ENCODE data around the gene TSPOAP1. TPM values are rescaled to one million over a fixed set of nuclear protein-coding genes. Genes with fewer than 3 reads are reported as not detected.

TSPOAP1 gene
- total and polyA plus RNA-seq, 2 of the 4 experiments (the other 2 are of a cell fraction): 0.90 to 1.6 TPM

- TF ChIP-seq, protein P1, sequence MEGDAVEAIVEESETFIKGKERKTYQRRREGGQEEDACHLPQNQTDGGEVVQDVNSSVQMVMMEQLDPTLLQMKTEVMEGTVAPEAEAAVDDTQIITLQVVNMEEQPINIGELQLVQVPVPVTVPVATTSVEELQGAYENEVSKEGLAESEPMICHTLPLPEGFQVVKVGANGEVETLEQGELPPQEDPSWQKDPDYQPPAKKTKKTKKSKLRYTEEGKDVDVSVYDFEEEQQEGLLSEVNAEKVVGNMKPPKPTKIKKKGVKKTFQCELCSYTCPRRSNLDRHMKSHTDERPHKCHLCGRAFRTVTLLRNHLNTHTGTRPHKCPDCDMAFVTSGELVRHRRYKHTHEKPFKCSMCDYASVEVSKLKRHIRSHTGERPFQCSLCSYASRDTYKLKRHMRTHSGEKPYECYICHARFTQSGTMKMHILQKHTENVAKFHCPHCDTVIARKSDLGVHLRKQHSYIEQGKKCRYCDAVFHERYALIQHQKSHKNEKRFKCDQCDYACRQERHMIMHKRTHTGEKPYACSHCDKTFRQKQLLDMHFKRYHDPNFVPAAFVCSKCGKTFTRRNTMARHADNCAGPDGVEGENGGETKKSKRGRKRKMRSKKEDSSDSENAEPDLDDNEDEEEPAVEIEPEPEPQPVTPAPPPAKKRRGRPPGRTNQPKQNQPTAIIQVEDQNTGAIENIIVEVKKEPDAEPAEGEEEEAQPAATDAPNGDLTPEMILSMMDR (conservative IDR thresholded peaks at IDR 0.05; ENCODE audit: low read depth, low read length): no peak
These were observed 47.0 kb downstream of the TSPOAP1 start (continued) for GRCh38 chr17:58281511-58282011.

DNA sequence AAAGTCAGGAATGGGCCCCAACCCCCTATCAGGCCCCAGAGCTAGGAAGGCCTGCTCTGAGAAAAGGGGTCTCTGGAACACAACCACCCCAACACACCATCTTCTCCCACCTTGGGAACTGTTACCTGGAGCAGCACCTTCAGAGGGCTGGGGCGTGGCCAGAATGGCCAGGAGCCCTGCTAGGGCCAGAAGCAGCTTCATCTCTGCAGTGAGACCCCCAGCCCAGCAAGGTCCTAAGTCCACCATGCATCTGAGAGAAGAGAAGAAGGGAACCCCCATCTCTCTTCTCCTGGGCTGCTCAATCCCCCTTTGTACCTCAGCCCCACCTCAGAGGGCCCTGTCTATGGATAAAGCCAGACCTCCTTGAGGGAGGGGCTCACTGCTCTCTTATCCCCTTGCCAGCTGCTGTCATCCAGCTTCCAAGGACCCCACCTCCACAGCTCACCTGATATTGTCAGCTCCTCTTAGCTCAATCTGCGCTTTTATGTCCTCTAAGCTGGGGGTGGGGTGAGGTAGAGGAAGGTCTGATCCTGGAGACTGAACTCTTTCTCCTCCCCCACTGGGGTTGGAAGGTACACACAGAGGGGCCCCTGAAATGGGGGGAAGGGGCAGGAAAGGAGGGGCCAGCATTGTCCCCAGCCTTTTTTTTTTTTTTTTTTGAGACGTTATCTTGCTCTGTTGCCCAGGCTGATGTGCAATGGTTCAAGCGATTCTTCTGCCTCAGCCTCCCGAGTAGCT lies 47.9 kb downstream of the TSPOAP1 start, which contains the start of gene MPO:
MPO (minus strand) TSS at position 456 of the 738 bp plus-strand sequence; CDS start at position 279, 177 bp downstream.
- no TSS peak for BruUV-seq (replicated peaks)
- CTCF ChIA-PET: no interaction called here

More for the DNA sequence above, 47.9 kb downstream of the TSPOAP1 start, which contains the start of gene MPO:
- Histone ChIP-seq H4K8ac (ENCODE audit: low read depth in 2 of 2, low read length in 2 of 2) (no peak within 1 kb of the TSS), H2AK5ac (ENCODE audit: low read depth, low read length) (no peak within 1 kb of the TSS), H3K56ac (ENCODE audit: extremely low read depth, insufficient read depth, low read length) (no peak within 1 kb of the TSS), H3K14ac (replicated peaks; ENCODE audit: low read depth, low read length) (no peak within 1 kb of the TSS), H3K23ac (ENCODE audit: low read depth, low read length) (no peak within 1 kb of the TSS), H3K27ac (ENCODE audit: insufficient read depth, low read length) (no peak within 1 kb of the TSS), H3K27me3 (ENCODE audit: control insufficient read depth, insufficient read depth, low read length) (peaks cover 24% of the 10 kb centered on the region), H2BK120ac (ENCODE audit: low read depth, low read length) (no peak within 1 kb of the TSS), H2BK20ac (ENCODE audit: low read depth, low read length) (no peak within 1 kb of the TSS), H3K9ac (ENCODE audit: low read depth, low read length) (no peak within 1 kb of the TSS), H3K18ac (ENCODE audit: low read depth, low read length) (no peak within 1 kb of the TSS), H2AK9ac (replicated peaks; ENCODE audit: low read depth, low read length, poor library complexity) (no peak within 1 kb of the TSS), H3K36me3 (ENCODE audit: control insufficient read depth, insufficient read depth, low read length) (no peaks in the 10 kb centered on the region), H2AFZ (replicated peaks; ENCODE audit: low read length, poor library complexity) (no peak within 1 kb of the TSS), H3K4me1 (ENCODE audit: control insufficient read depth, insufficient read depth, low read length) (no peaks in the 10 kb centered on the region), H4K91ac (ENCODE audit: insufficient read depth, low read depth, low read length) (no peak within 1 kb of the TSS), H4K5ac (ENCODE audit: low read depth, low read length) (no peak within 1 kb of the TSS), H2BK15ac (ENCODE audit: low read depth, low read length) (no peak within 1 kb of the TSS), H3K79me1 (ENCODE audit: low read depth in 1 of 2, low read length in 2 of 2) (no peaks in the 10 kb centered on the region), H3K9me1 (ENCODE audit: insufficient read depth, low read length) (no peaks in the 10 kb centered on the region), H4K20me1 (ENCODE audit: insufficient read depth, low read length) (no peaks in the 10 kb centered on the region), H2BK5ac (ENCODE audit: low read depth, low read length, poor library complexity, severe bottlenecking) (no peak within 1 kb of the TSS), H3K4ac (ENCODE audit: low read depth, low read length) (no peak within 1 kb of the TSS), H3K4me3 (ENCODE audit: insufficient read depth, low read depth, low read length) (no peak within 1 kb of the TSS), H3K4me2 (ENCODE audit: low read depth, low read length) (no peak within 1 kb of the TSS), H3K9me3 (ENCODE audit: control insufficient read depth, insufficient read depth, low read length) (no peaks in the 10 kb centered on the region)
- dilution Hi-C loops (cut with HindIII; ENCODE audit: low sequenced_read_pairs, unreplicated experiment) (no loop called here), in situ Hi-C loops (cut with MboI; ENCODE audit: low sequenced_read_pairs) (no loop called here), intact Hi-C loops (cut with micrococcal nuclease) (no loop called here)
- DNase-seq (no peak), ATAC-seq (ENCODE audit: low read depth) (no peak)
- TF ChIP-seq MXI1 (IDR thresholded peaks at IDR 0.05; ENCODE audit: borderline replicate concordance, low read depth, low read length): no peak
- no peak for TF ChIP-seq CHD1 (IDR thresholded peaks at IDR 0.05; ENCODE audit: low read depth, low read length)
- no peak for TF ChIP-seq CEBPB (IDR thresholded peaks at IDR 0.05; ENCODE audit: low read depth, low read length)
- WGBS, 2 experiments (ENCODE audit: extremely low coverage in 2 of 2, insufficient read length in 1 of 2): no CpG with 5 or more reads among the region's 5 CpGs
- POLR2A ChIA-PET (ENCODE audit: unreplicated experiment): no interaction called here

All from IMR-90 (cell line).